Measurements from ENCODE around the gene HNRNPA3. TPM values are rescaled to one million over a fixed set of nuclear protein-coding genes. Genes with fewer than 3 reads are reported as not detected.

HNRNPA3 gene
- total RNA-seq, 1 donor from 2014 or later: 184 TPM

- Mint-ChIP-seq H3K9me3 (ENCODE audit: unreplicated experiment) (no peaks in the 10 kb centered on the region), H3K27me3 (ENCODE audit: low read depth, unreplicated experiment) (no peaks in the 10 kb centered on the region), H3K36me3 (ENCODE audit: low read depth, unreplicated experiment) (no peaks in the 10 kb centered on the region), H3K4me3 (ENCODE audit: unreplicated experiment) (peak overlapping the region; percentile 62), H3K4me1 (ENCODE audit: low read depth, unreplicated experiment) (peaks cover 25% of the 10 kb centered on the region), H3K27ac (ENCODE audit: unreplicated experiment) (no peak overlapping the region)
- Histone ChIP-seq H3K9ac (ENCODE audit: low read length) (peak overlapping the region; percentile 92), H3K4me2 (ENCODE audit: low read length) (peak overlapping the region; percentile 85), H3K4me1 (ENCODE audit: insufficient read depth, low read length) (peaks cover 22% of the 10 kb centered on the region), H3K36me3 (ENCODE audit: insufficient read depth, low read length) (no peaks in the 10 kb centered on the region), H3K4me3 (ENCODE audit: insufficient read depth, low read depth, low read length) (peak overlapping the region; percentile 83), H3K27ac (ENCODE audit: low read depth, low read length) (peak overlapping the region; percentile 97), H3K27me3 (ENCODE audit: insufficient read depth, low read length) (no peaks in the 10 kb centered on the region), H4K20me1 (ENCODE audit: insufficient read depth, low read length) (peaks cover 31% of the 10 kb centered on the region), H3K9me3 (ENCODE audit: insufficient read depth, low read depth, low read length) (no peaks in the 10 kb centered on the region), H2AFZ (ENCODE audit: low read depth, low read length) (no peak overlapping the region), H3K79me2 (ENCODE audit: insufficient read depth, low read length) (peaks cover 51% of the 10 kb centered on the region)
- TF ChIP-seq CTCF (IDR thresholded peaks at IDR 0.05; ENCODE audit: insufficient read depth, low read depth, low read length): no peak
- TF ChIP-seq EZH2 (IDR thresholded peaks at IDR 0.05; ENCODE audit: insufficient read depth, low read length): no peak
- DNase-seq (ENCODE audit: low read depth) (no peak), FAIRE-seq (no peak)
These were observed 51.7 kb downstream of the HNRNPA3 start for GRCh38 chr2:177264209-177264692.

GRCh38 chr2:177264693-177265587 lies 52.3 kb downstream of the HNRNPA3 start, which contains the start of gene NFE2L2:
NFE2L2 (minus strand) TSS chr2:177264727; CDS start chr2:177264576, 151 bp downstream.
- H3K4me1 Mint-ChIP-seq (ENCODE audit: low read depth, unreplicated experiment): peaks cover 22% of the 10 kb centered on the region
- FAIRE-seq (no peak), DNase-seq (ENCODE audit: low read depth) (peak; percentile 82)

More at GRCh38 chr2:177264693-177265587, 52.3 kb downstream of the HNRNPA3 start, which contains the start of gene NFE2L2:
- Mint-ChIP-seq H3K9me3 (ENCODE audit: unreplicated experiment) (no peaks in the 10 kb centered on the region), H3K27me3 (ENCODE audit: low read depth, unreplicated experiment) (no peaks in the 10 kb centered on the region), H3K4me3 (ENCODE audit: unreplicated experiment) (peak within 1 kb of the TSS; percentile 98), H3K27ac (ENCODE audit: unreplicated experiment) (peak within 1 kb of the TSS; percentile 100), H3K36me3 (ENCODE audit: low read depth, unreplicated experiment) (no peaks in the 10 kb centered on the region)
- Histone ChIP-seq H3K4me1 (ENCODE audit: insufficient read depth, low read length) (peaks cover 22% of the 10 kb centered on the region), H3K27ac (ENCODE audit: low read depth, low read length) (peak within 1 kb of the TSS; percentile 97), H3K36me3 (ENCODE audit: insufficient read depth, low read length) (no peaks in the 10 kb centered on the region), H2AFZ (ENCODE audit: low read depth, low read length) (peak within 1 kb of the TSS; percentile 66), H4K20me1 (ENCODE audit: insufficient read depth, low read length) (peaks cover 28% of the 10 kb centered on the region), H3K27me3 (ENCODE audit: insufficient read depth, low read length) (no peaks in the 10 kb centered on the region), H3K4me3 (ENCODE audit: insufficient read depth, low read depth, low read length) (peak within 1 kb of the TSS; percentile 83), H3K4me2 (ENCODE audit: low read length) (peak within 1 kb of the TSS; percentile 85), H3K9me3 (ENCODE audit: insufficient read depth, low read depth, low read length) (no peaks in the 10 kb centered on the region), H3K9ac (ENCODE audit: low read length) (peak within 1 kb of the TSS; percentile 92), H3K79me2 (ENCODE audit: insufficient read depth, low read length) (peaks cover 44% of the 10 kb centered on the region)
- TF ChIP-seq CTCF (IDR thresholded peaks at IDR 0.05; ENCODE audit: insufficient read depth, low read depth, low read length): peak; percentile 34
- no peak for TF ChIP-seq EZH2 (IDR thresholded peaks at IDR 0.05; ENCODE audit: insufficient read depth, low read length)
